Activated CD8-positive, alpha-beta memory T cell treated with anti-CD3 and anti-CD28 coated beads, Interleukin-2, amount 50 U/mL, for 48 hours (primary cell): ENCODE data around the gene RAD51B.

ENCODE experiments used
- DNase-seq: peaks from one replicate; pipeline ENCODE4 v3.0.0-alpha.2; 2020

Gene RAD51B

DNA sequence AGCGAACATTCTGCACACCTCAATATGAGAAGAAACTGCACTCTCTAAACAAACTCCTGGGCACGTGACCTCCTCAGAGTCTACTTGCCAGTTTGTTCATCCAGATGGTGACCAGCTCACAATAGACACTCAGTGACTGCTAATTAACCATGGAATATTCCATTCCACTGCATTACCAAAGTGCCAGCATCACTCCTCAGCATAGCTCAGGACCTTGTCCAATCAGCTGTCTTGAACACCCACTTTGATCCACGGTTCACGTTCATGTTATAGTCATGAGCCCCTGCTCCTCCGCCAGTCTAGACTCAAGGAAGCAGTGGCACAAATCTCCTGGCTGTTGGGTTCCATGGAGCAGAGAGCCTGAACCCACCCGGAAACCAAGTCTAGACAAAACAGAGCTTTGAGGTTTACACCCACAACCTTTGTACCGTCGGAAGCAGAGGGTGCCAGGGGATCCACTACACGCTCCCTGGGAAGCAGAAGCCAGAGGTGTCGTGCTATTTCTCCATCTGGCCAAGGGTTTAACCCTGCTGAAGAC lies 688.0 kb downstream of the RAD51B start:
- no peak for DNase-seq

DNA sequence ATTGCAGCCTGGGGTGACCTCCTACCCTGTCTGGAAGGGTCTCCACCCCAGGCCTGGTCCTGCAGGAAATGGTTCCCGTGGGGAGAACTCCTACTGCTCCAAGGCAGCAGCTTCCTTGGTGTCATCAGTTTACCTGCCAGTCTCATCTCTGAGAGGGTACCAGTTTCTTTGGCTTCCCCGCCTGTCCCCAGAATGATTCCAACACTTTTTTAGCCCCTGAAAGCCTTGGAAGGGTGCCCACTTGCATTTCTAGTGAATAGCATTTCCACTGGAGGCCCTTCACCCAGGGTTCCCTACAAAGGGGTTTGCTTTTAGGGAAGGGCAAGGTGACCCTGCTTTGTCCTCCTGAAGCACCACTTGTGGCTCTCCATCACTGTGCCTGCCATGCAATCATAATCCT lies 689.0 kb downstream of the RAD51B start:
- DNase-seq, result no peak

DNA sequence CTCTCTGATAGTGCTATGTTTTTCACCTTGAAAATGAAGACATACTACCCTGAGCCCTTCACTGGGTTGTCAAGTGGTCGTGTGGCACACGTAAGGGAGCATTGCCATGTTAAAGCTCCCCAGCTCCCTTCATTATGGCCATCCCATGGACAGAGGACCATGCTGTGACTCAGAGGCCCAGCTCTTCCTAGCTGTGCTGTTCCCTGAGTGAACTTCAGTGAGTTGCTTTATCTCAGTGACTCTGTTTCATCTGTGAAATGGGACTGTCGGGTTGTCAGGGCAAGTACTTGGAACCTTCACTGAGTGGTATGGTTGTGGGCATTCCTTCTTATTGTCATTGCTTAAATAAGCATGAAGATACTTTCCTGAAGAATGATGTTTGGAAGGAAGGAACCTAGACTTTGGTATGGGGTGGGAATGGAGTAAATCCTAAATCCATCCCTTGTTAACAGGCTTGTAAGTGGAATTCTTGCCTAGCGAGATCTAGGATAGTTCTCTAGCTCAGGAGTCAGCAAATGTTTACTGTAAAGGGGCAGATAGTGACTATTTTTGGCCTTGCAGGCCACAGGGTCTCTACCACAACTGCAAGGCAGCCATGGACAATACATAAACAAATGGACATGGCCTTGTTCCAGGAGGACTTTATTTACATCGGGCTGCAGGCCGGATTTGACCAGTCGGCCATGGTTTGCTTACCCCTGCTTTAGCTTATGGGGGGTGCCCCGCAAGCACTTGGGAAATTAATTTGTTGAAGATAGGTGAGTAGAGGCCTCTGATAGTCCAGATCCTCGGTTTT lies 689.8 kb downstream of the RAD51B start:
- no peak for DNase-seq

DNA sequence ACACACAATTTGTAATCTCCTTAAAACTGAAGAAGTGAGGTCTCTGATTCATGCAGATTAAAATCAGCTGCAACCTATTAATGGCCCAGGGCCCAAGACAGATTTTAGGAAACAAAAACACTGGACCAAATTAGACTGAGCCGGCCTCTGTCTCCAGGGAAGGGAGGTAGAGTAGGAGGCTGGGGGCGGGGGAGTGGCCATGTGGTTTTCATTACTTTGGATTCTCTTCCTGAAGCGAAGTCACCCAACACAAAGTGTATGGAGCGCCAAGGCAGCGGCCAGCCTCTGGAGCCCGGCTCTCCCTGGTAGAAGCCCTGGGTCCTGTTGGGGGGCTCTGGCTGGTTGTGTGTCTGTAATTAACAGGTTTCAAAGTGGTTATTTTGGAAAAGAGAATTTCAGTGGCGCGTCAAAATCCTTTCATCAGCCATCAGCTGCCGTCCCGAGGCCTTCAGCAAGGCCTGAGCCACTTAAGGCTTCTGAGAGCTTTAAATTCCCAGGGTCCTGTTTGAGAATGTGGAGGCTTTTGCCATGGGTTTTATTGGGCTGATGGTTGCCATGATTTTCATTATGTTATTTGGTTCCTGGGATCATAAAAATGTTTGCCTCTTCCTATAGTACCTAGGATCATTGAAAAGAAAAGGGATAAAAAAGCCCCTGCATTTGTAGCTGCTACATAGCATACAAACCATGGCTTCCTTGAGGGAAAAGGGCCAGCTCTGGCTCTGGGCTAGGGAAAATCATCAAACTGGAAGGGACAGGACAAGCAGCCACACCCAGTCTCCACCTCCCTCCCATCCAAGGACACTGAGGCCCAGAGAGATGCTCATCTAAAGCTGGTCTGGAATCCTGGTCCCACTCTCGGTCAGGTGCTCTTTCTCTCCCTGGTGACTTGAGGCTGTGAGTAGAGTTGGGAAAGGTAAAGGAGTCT lies 690.9 kb downstream of the RAD51B start:
- DNase-seq, result no peak

DNA sequence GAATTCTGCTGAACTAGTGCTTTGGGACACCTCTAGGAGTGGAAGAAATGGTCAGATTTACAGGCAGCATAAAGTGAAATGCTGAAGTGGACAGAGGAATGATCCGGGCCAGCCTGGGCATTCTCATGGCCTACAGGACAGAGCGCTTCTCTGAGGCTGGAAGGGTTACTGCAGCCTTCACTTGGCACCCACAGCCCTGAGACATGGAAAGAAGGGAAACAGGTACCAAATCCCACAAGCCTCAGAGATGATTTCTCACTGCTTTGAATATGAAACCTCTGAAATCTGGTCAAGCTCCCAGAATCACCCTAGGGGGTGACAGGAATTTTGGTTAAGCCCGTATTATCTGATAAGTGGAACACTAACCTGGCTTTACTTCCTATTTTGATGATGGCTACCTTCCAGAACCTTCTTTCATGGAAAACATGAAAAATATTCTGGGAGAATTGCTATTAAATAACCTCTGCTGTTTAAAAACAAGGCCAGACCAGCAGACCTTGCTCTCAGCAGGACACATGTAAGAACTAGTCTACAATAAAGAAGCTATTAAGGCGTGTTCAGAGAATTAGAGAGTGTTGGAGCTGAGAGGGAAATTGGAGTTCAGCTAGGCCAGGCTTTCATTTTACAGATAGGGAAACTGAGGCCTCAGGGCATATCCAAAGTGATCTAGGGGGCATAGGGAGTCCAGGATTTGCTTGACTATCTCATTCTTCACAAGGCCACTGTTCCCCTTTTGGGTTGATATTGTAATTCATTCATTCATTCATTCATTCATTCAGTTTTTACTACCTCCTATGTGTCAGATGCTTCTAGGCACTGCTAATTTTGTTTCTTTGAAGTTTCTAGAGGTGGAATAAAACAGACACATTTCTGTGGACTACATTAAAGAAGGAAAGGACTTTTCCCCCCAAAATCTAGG lies 691.8 kb downstream of the RAD51B start:
- DNase-seq, result no peak

DNA sequence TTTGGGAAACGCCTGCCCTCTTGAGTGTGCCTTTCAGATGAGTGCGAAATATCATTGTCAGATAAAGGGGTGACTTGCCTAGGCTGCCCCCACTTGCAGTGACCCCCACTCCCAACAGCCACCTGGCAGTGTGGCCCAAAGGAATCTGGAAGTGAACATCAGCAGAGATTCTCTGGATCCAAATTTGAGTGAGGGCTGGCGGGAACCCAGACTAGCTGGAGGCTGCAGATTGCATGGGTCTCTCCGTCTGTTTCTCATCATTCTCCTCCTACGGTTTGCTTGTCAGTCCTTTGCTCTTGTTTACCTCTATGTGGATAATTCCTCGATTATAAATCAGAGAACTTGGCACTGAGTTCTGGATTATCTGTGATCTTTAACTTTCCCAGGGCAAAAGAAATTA lies 692.5 kb downstream of the RAD51B start:
- no peak for DNase-seq

DNA sequence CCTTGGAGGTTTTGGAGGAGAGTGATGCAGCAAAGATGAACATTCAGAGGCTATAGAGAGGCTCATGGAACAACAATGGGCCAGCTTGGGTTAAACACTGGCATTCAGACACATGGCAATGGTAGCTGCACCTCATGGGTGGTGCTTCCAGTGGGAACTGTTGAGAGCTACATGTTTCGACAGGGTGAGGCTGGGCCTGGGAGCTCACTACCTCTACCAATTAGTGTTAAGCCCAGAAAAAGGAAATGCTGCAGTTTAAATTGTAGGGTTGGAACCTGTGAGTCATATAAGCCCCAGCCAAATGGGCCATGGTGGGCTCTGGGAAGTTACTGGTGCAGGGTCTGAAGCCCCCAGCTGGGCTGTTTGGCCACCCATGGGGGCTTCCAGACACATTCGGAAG lies 693.6 kb downstream of the RAD51B start:
- DNase-seq, result no peak

DNA sequence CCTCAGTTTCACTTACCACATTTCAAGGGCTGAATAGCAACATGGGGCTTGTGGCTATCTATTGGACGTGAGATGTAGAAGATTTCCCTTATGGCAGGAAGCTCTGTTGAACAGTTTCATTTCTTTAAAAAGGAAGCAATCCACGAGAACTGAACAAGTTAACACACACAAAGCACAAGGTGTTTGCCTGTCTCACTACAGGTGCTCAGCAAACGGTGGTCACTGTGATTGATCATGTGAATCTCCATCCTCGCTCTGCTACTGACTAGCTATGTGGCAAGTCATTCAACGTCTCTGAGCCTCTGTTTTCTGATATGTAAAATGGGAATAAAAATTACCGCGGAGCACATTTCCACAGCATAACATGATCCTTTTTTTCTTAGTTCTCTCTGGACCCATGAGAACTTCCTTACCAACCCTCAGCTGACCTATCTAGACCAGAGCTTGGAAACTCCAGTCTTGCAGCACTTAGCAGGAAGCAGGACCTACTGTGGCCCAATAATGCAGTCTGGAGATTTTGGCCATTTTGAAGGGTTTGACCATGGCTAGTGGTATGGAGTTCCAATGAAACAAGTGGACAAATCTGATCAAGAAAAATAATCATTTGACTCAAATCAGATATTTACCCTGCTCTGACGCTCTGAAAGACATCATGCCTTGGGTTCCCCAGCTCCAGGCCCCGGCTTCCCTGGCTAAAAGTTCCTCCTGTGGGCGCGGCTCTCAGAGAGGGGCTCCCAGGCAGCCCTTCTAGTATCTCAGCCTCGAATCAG lies 694.4 kb downstream of the RAD51B start:
- no peak for DNase-seq

DNA sequence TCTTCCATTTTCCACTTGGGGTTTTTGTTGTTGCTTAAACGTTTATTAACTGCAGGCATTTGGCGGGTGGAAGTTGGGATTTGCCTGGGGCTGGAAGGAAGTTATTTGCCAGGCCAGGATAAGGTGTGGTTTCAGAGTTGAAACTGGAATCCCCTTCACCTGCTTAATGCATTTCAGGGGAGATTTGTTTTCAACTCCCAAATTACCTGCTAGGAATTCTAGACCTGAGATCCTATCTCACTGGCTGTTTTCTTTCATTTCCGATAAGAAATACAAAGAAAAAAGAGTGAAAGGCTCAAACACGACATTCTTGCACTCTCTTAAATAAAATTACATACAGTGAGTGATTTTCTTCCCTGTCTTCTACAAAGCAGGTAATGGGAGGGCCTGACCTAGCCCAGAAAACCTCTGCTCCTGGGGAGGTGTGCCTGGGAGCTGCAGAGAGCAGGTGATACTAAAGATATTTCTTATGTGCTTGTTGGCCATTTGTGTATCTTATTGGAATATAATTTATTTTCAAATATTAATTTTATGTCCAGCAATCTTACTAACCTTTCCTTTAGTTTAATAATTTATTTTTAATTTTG lies 695.1 kb downstream of the RAD51B start:
- DNase-seq, result no peak

DNA sequence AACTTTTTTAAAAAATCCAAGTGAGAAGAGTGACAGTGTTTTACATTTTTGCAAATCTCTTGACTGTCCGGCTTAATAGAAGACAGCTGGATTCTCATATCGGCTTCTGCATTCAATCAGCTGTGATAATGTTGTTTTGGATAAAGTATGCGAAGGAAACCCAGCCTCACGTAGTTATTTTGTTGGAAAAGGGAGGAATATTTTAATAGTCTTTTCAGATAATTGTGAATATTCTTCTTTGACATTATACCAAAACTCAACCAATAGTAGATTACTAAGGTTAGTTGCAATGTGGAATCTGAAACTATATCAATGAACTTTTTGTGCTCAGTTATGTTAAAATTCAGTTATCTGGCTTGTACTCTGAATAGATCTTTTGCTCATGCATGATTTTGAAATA lies 696.8 kb downstream of the RAD51B start:
- DNase-seq, result no peak

DNA sequence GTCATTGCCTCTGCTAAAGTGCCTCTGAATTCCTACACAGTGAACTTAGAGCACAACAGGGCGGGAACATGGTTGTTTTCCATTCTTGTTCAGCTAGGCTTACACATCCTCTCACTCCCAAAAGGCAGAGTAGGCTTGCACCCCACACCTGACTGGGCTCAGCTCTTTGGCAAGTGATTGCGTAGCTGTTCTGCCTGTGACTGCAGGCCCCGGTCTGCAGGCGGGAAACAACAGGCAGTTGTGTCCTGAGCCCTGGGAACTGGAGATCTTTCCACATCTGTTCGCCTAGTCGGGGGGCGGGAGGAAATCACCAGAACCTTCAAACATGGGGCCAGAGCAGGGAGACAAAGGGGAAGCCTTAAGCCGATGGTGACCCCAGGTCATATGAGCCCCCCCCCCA lies 698.6 kb downstream of the RAD51B start:
- DNase-seq, result no peak

DNA sequence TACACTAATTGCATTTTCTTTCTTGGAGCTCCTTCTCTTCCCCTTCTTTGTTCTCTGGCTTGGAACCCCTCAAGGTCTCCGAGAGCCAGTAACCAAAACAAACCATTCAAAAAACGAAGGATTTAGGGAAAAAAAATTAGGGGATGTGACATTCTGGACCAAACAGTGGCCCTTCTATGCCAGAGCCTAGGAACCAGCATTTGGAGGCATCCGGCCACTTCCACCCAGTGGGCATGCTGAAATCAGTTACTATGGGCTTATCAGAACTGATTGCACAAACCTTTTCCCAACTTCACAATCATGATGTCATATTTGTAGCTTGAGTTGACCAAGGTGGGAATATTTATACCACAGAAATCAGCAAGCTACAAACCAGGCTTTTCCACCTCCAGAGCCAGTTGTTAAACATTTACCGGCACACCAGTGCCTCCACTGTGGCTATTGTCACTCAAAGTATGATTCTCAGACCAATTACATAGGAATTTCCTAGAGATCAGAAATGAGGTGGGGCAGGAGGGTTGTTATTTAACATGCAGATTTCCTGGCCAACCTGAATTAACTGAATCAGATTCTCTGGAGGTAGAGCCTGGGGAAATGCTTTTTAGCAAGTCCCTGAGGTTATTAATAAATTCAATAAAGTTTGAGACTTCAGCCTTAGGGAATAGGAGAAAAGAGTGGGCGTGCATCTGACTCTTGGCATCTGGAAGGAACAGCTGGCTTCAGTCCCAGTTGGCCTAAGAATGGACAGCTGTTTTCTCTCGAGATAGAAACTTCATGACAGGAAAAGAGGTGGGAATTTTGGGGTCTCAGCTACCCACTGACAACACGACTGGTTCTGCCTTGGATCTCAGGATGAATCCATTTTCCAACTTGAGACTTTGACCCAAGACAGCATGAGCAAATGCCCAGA lies 699.4 kb downstream of the RAD51B start:
- DNase-seq, result no peak

DNA sequence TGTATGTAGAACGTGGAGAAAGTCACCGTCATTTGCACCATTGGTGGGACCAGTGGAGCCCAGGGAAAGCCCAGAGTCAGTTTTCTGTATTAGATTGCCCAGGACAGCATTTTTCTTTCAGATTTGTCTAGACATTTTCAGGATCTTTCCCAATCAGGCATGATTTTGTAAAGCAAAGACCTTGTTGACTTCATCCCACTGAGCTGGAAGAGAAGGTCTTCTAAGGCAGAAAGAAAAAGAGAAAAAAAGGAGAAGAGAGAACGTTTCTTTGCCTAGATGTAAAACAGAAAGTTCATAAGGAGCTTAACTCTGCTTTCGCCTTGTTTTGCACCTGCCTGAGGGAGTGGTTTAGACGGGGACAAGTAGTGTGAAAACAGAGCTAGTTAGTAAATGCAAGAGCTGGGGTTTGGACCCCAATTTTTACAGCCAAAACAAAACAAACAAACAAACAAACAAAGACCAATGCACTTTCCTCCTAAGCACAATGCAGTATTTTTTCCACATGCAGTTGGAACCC lies 700.1 kb downstream of the RAD51B start:
- no peak for DNase-seq

DNA sequence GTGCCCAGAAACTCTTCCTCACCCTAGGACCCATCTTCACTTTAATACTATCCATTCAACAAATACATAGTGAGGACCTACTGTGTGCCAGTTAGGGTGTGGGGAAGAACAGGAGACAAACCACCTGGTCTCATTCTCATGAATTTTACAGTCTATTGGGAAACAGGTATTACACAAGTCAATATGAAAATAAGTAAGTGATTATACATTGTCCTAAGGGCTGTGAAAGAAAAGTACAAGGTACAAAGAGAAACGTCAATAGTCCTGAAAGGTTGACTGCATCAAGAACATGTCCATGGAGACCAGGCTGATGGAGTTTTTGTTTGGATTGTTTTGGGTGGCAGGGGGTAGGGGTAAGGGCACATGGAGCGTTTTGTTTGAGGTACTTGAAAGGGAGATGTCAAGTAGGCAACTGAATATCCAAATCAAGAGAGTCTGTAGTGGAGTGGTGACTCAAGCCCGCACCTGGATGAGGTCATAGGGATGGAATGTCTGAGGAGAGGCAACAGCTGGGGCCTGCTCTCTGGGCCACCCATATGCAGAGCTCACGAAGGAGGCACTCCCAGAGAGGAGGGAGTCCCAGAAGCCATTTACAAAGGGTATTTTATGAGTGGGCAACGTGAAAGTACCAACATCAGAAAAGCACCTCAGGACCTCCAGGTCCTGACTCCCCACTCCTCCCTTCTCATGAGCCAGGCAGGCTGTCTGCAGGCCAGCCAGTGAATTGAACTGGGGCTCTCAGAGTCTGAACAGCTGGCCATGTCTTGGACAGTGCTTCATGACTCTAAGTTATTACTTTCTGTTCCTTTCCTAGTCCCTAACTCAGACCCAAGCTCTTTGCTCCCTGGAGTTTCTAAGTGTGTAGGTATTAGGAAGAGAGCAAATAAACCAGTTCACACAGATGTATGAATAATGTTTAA lies 701.3 kb downstream of the RAD51B start:
- no peak for DNase-seq

DNA sequence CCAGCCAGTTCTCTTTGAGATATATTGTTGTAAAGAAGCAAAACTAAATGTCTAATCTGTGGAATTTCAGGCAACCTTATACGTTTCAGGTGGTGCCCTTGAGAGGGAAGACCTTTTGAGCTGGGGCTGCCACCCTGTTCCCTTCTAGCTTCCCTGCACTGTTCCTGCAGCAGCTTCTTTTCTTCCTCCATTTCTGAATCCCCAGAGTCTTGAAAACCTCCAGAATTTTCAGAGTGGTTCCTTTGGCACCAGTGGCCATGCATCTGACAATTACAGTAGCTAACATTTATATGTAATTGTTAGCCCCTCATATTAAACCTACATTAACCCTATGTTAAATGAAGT lies 702.0 kb downstream of the RAD51B start:
- no peak for DNase-seq

DNA sequence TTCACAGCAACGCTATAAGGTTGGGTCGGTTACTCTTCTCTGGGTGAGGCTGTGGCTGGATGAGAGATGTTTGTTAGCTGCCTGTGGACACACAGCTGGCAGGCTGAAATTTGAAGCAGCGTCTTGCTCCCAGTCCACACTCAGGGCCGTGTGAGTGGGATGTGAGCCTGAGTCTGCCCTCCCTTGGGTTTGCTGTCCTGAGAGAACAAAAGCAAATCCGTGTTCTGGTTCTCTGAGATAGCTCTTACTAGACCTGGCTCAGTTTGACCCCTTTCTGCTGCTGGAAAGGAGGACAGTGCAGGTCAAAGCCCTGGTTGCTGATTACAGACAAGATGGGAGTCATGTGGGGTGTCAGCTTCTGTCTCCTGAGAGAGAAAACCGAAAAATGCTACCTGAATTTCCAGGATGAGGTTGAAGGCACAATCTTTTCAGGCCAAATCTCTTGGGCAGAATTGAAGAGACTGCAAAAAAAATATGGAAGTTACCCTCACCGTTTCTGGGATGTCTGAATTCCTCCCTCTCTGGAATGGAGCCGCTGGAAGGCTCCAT lies 702.5 kb downstream of the RAD51B start:
- DNase-seq, result no peak

DNA sequence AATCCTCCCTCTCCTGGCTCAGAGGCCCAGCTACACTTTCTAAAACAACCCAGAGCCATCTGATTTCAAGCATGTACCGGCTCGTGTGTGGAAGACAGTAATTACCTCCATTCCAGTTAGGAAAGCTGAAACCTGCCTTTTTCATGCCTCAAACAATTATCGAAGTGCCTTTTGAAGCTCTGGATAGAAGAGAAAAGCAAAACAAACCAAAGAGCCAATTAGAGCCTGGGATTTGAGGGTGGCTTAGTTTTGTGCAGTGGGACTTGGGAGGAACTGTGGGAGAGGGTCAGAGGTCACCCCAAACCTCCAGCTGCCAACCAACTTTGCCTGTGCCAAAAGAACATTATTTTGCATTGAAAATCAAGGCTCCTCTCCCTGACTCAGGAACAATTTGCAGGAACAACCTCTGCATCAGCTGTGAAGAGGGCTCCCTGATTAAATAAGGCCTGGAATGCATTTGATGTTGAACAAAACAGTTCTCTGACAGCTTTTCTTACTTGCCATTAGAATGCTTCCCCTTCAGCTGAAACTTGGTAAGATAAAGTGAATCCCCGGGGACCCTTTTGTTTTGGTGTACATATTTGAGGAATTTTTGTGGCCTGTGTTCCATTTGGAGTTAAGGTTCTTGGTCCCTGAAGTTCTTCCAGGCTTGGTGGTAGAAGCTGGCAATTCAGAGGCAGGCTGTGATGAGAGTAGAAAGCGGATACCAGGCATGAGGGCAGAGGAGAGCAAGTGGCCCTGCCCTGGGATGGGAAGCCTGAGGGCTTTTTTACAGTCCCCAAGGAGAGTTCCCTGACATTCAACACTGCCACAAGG lies 703.1 kb downstream of the RAD51B start:
- no peak for DNase-seq

DNA sequence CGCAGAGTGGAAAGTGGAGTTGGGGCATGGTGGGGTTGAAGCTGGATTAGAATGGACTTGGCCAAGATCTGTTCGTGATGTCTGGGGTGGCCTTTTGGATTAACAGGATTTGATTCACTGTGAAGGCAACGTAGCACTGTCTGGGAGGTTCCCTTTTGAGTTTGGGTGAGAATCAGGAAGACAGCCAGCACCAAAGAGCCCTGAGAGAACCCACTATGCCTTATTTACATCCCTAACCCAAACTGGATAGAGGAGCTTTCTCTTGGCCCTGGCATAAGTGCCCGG lies 703.7 kb downstream of the RAD51B start:
- no peak for DNase-seq
